ENCODE results near the gene RNU5B-1.

GRCh38 chr15:65323071-65323511, 18.6 kb downstream of the RNU5B-1 start:
- TF ChIP-seq CTCF (conservative IDR thresholded peaks at IDR 0.05; ENCODE audit: low read depth, low read length) (no peak), EZH2 (IDR thresholded peaks at IDR 0.05; ENCODE audit: borderline replicate concordance, low read depth, low read length, poor library complexity, severe bottlenecking) (no peak)
